HepG2 (cell line): Measurements from ENCODE around the gene GABRB1. TPM values are rescaled to one million over a fixed set of nuclear protein-coding genes. Genes with fewer than 3 reads are reported as not detected.

Source experiments
- ATAC-seq: fragments of 200-7000 bp; cut with Tn5 transposase; 3 replicates; pipeline ENCODE4 v1.9.1; 2020; ENCODE audit warnings: mild to moderate bottlenecking, moderate library complexity
- BruUV-seq: library from RNA; stranded (reverse); fragments of 400-500 nt; replicated peaks from 2 replicates; lab custom pipeline; 2021; lab: Mats Ljungman, UMichigan
- CTCF ChIA-PET: fragments of 300-600 bp; formaldehyde crosslinking; extraction: SDS; loops from one replicate; lab custom pipeline; 2021; ENCODE audit warnings: low total read pairs, inconsistent platforms, low intra/inter-chr PET ratio; lab: Yijun Ruan, JAX
- POLR2A ChIA-PET: fragments of 350-600 bp; sonication (Branson Sonifier 250); formaldehyde crosslinking; loops from one replicate; lab custom pipeline; 2020; ENCODE audit warnings: antibody characterized with exemption, inconsistent platforms; lab: Yijun Ruan, JAX
- DNase-seq: peaks from one replicate; pipeline ENCODE4 v3.0.0-alpha.2; 2015; ENCODE audit warnings: low spot score
- FAIRE-seq: peaks from 3 replicates; lab custom pipeline; 2011; peaks lifted over from hg19 to GRCh38; lab: Jason Lieb, UNC
- H2AFZ ChIP-seq: one replicate; pipeline ENCODE4 v1.6.1; 2011; ENCODE audit warnings: low read length, inconsistent platforms
- H3K27ac ChIP-seq: fragments of 300-600 bp; 3 replicates; pipeline ENCODE4 v1.8.0; 2011; ENCODE audit warnings: mixed run types, mild to moderate bottlenecking, mixed read lengths, low read length, inconsistent platforms; ENCODE audit not compliant: insufficient read depth; ENCODE audit errors: extremely low read length
- H3K27me3 ChIP-seq, 2 experiments: fragments of 200-600 bp in 1 of 2; 2 replicates in 1 of 2; 3 replicates in 1 of 2; pipeline versions ENCODE4 v1.6.0 to v1.8.0; 2011; ENCODE audit warnings: low read length in 2 of 2, mild to moderate bottlenecking in 2 of 2, moderate library complexity in 2 of 2, inconsistent platforms in 1 of 2; ENCODE audit not compliant: insufficient read depth in 2 of 2, control insufficient read depth in 1 of 2
- H3K36me3 ChIP-seq, 2 experiments: fragments of 200-600 bp in 1 of 2; replicated peaks in 1 of 2; 2 replicates in 1 of 2; 3 replicates in 1 of 2; pipeline versions ENCODE4 v1.5.1 to v1.8.0; 2011; ENCODE audit warnings: low read length in 2 of 2, inconsistent platforms in 1 of 2; ENCODE audit not compliant: insufficient read depth in 2 of 2, control insufficient read depth in 1 of 2
- H3K4me1 ChIP-seq: 2 replicates; pipeline ENCODE4 v1.5.1; 2012; ENCODE audit warnings: low read length, inconsistent platforms; ENCODE audit not compliant: insufficient read depth
- H3K4me2 ChIP-seq: 2 replicates; pipeline ENCODE4 v1.6.0; 2011; ENCODE audit warnings: low read depth, low read length, inconsistent platforms
- H3K4me3 ChIP-seq, 3 experiments: fragments of 200-600 bp in 1 of 3; sonication (generic), shearing (Covaris generic) in 1 of 3; replicated peaks in 1 of 3; 2 replicates each; pipeline ENCODE4 v1.5.1; 2011 to 2016; ENCODE audit warnings: low read length in 3 of 3, inconsistent platforms in 2 of 3, low read depth in 2 of 3, mild to moderate bottlenecking in 2 of 3, control low read depth in 1 of 3, mixed read lengths in 1 of 3; ENCODE audit not compliant: insufficient read depth in 1 of 3
- H3K79me2 ChIP-seq: one replicate; pipeline ENCODE4 v1.6.1; 2011; ENCODE audit warnings: low read length, inconsistent platforms; ENCODE audit not compliant: insufficient read depth
- H3K9ac ChIP-seq: 2 replicates; pipeline ENCODE4 v1.6.0; 2011; ENCODE audit warnings: mild to moderate bottlenecking, low read depth, low read length, inconsistent platforms; ENCODE audit not compliant: insufficient read depth
- H3K9me3 ChIP-seq: 2 replicates; pipeline ENCODE4 v1.5.1; 2012; ENCODE audit warnings: mild to moderate bottlenecking, low read length
- H4K20me1 ChIP-seq: 2 replicates; pipeline ENCODE4 v1.6.0; 2011; ENCODE audit warnings: inconsistent platforms, mild to moderate bottlenecking, low read length, moderate library complexity; ENCODE audit not compliant: insufficient read depth
- BHLHE40 ChIP-seq: IDR thresholded peaks from 2 replicates; pipeline ENCODE4 v1.6.1; 2011; ENCODE audit warnings: low read length, improper control_type of control experiment
- CCDC6 ChIP-seq: sonication (generic); formaldehyde crosslinking; IDR thresholded peaks from 2 replicates; pipeline ENCODE4 v1.8.1; 2022; ENCODE audit warnings: mild to moderate bottlenecking, missing genetic modification reagents, moderate library complexity
- DBP ChIP-seq: sonication (generic); formaldehyde crosslinking; IDR thresholded peaks from 2 replicates; pipeline ENCODE4 v1.4.0; 2020; ENCODE audit warnings: missing genetic modification reagents; ENCODE audit errors: not compliant biosample characterization
- EZH2 ChIP-seq: conservative IDR thresholded peaks from 2 replicates; pipeline ENCODE4 v1.6.1; 2012; ENCODE audit warnings: mild to moderate bottlenecking, low read depth, low read length, moderate library complexity
- FOXO1 ChIP-seq: sonication (generic); formaldehyde crosslinking; IDR thresholded peaks from 2 replicates; pipeline ENCODE4 v1.4.0; 2020; ENCODE audit warnings: missing genetic modification reagents
- MAZ ChIP-seq, 2 experiments: sonication (generic) in 1 of 2; formaldehyde crosslinking in 1 of 2; IDR thresholded peaks; 2 replicates each; pipeline versions ENCODE4 v1.5.0 to v1.6.1; 2012 to 2020; ENCODE audit warnings: low read depth in 2 of 2, mild to moderate bottlenecking in 2 of 2, borderline replicate concordance in 1 of 2, improper control_type of control experiment in 1 of 2, low read length in 1 of 2, missing genetic modification reagents in 1 of 2, moderate library complexity in 1 of 2
- MED13 ChIP-seq: sonication (generic); formaldehyde crosslinking; IDR thresholded peaks from 2 replicates; pipeline ENCODE4 v1.5.0; 2020; ENCODE audit warnings: missing genetic modification reagents
- TFDP2 ChIP-seq: sonication (generic); formaldehyde crosslinking; IDR thresholded peaks from 2 replicates; pipeline ENCODE4 v1.4.0; 2020; ENCODE audit warnings: missing genetic modification reagents
- ZFP90 ChIP-seq: sonication (generic); formaldehyde crosslinking; IDR thresholded peaks from 2 replicates; pipeline ENCODE4 v1.8.0; 2022; ENCODE audit warnings: missing genetic modification reagents, mild to moderate bottlenecking, inconsistent platforms, borderline replicate concordance
- ZFY ChIP-seq: sonication (generic); formaldehyde crosslinking; IDR thresholded peaks from 2 replicates; pipeline ENCODE4 v1.4.0; 2020; ENCODE audit warnings: missing genetic modification reagents
- ZKSCAN8 ChIP-seq: IDR thresholded peaks from 2 replicates; pipeline ENCODE4 v1.6.1; 2016; ENCODE audit warnings: borderline replicate concordance, missing genetic modification reagents, missing compliant biosample characterization
- ZNF34 ChIP-seq: sonication (generic); formaldehyde crosslinking; IDR thresholded peaks from 2 replicates; pipeline ENCODE4 v1.4.0; 2020; ENCODE audit warnings: mild to moderate bottlenecking, missing genetic modification reagents, borderline replicate concordance
- ZNF343 ChIP-seq: sonication (generic); formaldehyde crosslinking; IDR thresholded peaks from 2 replicates; pipeline ENCODE4 v1.4.0; 2020; ENCODE audit warnings: mild to moderate bottlenecking, missing genetic modification reagents
- ZNF484 ChIP-seq: sonication (generic); formaldehyde crosslinking; IDR thresholded peaks from 2 replicates; pipeline ENCODE4 v1.5.1; 2020; ENCODE audit warnings: mild to moderate bottlenecking, low read depth, missing genetic modification reagents, borderline replicate concordance
- ZNF629 ChIP-seq: sonication (generic); formaldehyde crosslinking; conservative IDR thresholded peaks from 2 replicates; pipeline ENCODE4 v1.5.0; 2020; ENCODE audit warnings: missing genetic modification reagents
- ZNF83 ChIP-seq: sonication (generic); formaldehyde crosslinking; IDR thresholded peaks from 2 replicates; pipeline ENCODE4 v1.4.0; 2020; ENCODE audit warnings: missing genetic modification reagents, mild to moderate bottlenecking, borderline replicate concordance
- ZSCAN9 ChIP-seq: IDR thresholded peaks from 2 replicates; pipeline ENCODE4 v1.6.1; 2016; ENCODE audit warnings: borderline replicate concordance
- WGBS: methylation state at CpG from one replicate; pipeline ENCODE4 v1.1.6; 2017; ENCODE audit warnings: low lambda C conversion rate; 5-methylcytosine and 5-hydroxymethylcytosine counted together
- in situ Hi-C: cut with HindIII; loops from 2 replicates; pipeline ENCODE4 v1.10.0; 2017; ENCODE audit warnings: low pct_unique_long_range_greater_than_20kb; ENCODE audit not compliant: extremely low pct_ligation_motif_present
- intact Hi-C: fragments of 100-400 bp; cut with micrococcal nuclease; formaldehyde crosslinking; loops from one replicate; pipeline ENCODE4 v1.10.0; 2022; ENCODE audit not compliant: unreplicated experiment
- polyA plus RNA-seq, 8 experiments: library from polyadenylated mRNA; depleted of rRNA in 3 of 8; stranded (reverse) in 7 of 8; unstranded in 1 of 8; fragments of >200 nt; fragmentation: Illumina TruSeq in 4 of 8; extraction: Trizol in 4 of 8; gene quantifications; 2 replicates each; pipeline versions ENCODE4 v1.2.1 to v1.2.3, GENCODE V29; 2011 to 2016; ENCODE audit warnings: low read depth in 4 of 8, missing spikeins in 1 of 8, mixed read lengths in 1 of 8; ENCODE audit not compliant: insufficient read depth in 1 of 8
- total RNA-seq, 5 experiments: library from RNA; depleted of rRNA; stranded (reverse); fragments of >200 nt; fragmentation: Illumina TruSeq; extraction: Trizol; gene quantifications; 2 replicates each; pipeline ENCODE4 v1.2.3, GENCODE V29; 2016; ENCODE audit warnings: low read depth in 1 of 5
- TF ChIP-seq, protein P1 (sequence below): sonication (generic); formaldehyde crosslinking; IDR thresholded peaks from 2 replicates; pipeline ENCODE4 v1.5.0; 2020; ENCODE audit warnings: mild to moderate bottlenecking, missing genetic modification reagents

The GABRB1 gene
- total and polyA plus RNA-seq, 2 of the 13 experiments (the other 11 are each of a cell fraction or from before 2014, with no cell fraction given) = not detected

DNA sequence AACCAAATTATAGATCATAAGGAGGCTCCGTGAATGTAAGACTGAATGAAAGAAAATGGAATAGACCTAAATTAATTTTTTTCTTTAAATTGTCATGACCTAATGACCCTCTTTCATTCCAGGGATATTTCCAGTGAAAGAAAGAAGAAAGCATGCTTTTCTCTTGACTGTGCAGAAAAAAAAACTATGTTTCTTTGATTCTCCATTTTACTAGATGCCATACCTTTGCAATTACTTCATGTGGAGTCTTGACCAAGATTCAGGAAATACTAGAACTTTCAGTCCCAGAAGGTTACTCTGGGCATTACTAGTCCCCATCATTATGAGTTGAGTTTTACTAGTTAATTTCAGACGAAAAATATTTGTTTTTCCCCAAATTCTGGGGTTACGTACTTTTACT lies 438.6 kb downstream of the GABRB1 start (continued):
- no peak for TF ChIP-seq TFDP2 (CRISPR knock-in tag)
- TF ChIP-seq, all 625 proteins: peak for 0

DNA sequence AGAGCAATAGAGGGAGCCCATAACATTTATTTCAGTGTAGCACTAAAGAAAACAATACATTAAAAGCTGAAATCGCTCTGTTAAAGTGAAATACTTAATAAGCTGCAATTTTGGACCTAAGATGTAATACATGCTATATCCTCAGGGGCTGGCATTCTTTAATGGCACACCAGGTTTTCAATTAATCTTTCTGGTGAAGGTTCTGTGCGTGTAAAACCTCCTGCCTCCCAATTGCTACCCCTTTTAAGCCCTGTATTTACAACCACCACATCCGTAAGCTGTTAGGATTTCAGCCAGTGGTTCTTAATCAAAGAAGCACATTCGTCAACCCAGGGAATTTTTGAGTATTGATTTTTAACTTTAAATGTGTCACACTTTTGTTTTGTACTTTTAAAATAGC lies 439.7 kb downstream of the GABRB1 start:
- CTCF ChIA-PET = no interaction called here
- 37% methylated on average over 4 of the region's 4 CpGs for WGBS
- POLR2A ChIA-PET = no interaction called here

More for the DNA sequence above, 439.7 kb downstream of the GABRB1 start:
- H3K27ac ChIP-seq = no peak overlapping the region
- H3K4me2 ChIP-seq = no peak overlapping the region
- no peaks in the 10 kb centered on the region for H3K27me3 ChIP-seq
- H2AFZ ChIP-seq = no peak overlapping the region
- DNase-seq = no peak
- TF ChIP-seq MAZ (IDR thresholded peaks at IDR 0.05; ENCODE audit: borderline replicate concordance, low read depth, low read length) (no peak), MAZ (CRISPR knock-in tag; IDR thresholded peaks at IDR 0.05; ENCODE audit: low read depth) (no peak), ZNF83 (no peak), DBP (no peak), ZNF629 (no peak), ZNF343 (CRISPR knock-in tag) (no peak), ZNF484 (no peak), ZKSCAN8 (CRISPR knock-in tag) (no peak), EZH2 (no peak), FOXO1 (no peak), ZNF34 (CRISPR knock-in tag) (no peak), ZFP90 (CRISPR knock-in tag) (no peak), MED13 (CRISPR knock-in tag) (no peak), ZSCAN9 (no peak), BHLHE40 (no peak), CCDC6 (CRISPR knock-in tag) (no peak), ZFY (CRISPR knock-in tag) (no peak)
- TF ChIP-seq, protein P1, sequence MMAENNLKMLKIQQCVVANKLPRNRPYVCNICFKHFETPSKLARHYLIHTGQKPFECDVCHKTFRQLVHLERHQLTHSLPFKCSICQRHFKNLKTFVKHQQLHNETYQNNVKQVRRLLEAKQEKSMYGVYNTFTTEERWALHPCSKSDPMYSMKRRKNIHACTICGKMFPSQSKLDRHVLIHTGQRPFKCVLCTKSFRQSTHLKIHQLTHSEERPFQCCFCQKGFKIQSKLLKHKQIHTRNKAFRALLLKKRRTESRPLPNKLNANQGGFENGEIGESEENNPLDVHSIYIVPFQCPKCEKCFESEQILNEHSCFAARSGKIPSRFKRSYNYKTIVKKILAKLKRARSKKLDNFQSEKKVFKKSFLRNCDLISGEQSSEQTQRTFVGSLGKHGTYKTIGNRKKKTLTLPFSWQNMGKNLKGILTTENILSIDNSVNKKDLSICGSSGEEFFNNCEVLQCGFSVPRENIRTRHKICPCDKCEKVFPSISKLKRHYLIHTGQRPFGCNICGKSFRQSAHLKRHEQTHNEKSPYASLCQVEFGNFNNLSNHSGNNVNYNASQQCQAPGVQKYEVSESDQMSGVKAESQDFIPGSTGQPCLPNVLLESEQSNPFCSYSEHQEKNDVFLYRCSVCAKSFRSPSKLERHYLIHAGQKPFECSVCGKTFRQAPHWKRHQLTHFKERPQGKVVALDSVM (CRISPR knock-in tag) = no peak
- TF ChIP-seq, all 625 proteins: peak for 0
- H4K20me1 ChIP-seq = no peaks in the 10 kb centered on the region
- intact Hi-C loops = no loop called here
- no peaks in the 10 kb centered on the region for H3K9me3 ChIP-seq
- FAIRE-seq (no peak), ATAC-seq (no peak)
- in situ Hi-C loops = no loop called here
- H3K9ac ChIP-seq = no peak overlapping the region
- BruUV-seq = no TSS peak
- H3K4me3 ChIP-seq = no peak overlapping the region
- H3K36me3 ChIP-seq = no peaks in the 10 kb centered on the region
- H3K4me1 ChIP-seq = peaks cover 26% of the 10 kb centered on the region
- no peaks in the 10 kb centered on the region for H3K79me2 ChIP-seq
